GM12878 (cell line): Measurements from ENCODE around the gene HABP2. TPM values are rescaled to one million over a fixed set of nuclear protein-coding genes. Genes with fewer than 3 reads are reported as not detected.

Experiments
- ATAC-seq: fragments of 200-7000 bp; cut with Tn5 transposase; 3 replicates; pipeline ENCODE4 v1.9.1; 2020; ENCODE audit warnings: mild to moderate bottlenecking, moderate library complexity
- BruUV-seq: library from RNA; stranded (reverse); fragments of 400-500 nt; replicated peaks from 2 replicates; lab custom pipeline; 2021; lab: Mats Ljungman, UMichigan
- CTCF ChIA-PET: fragments of 300-600 bp; sonication (Branson Sonifier 250); formaldehyde crosslinking; extraction: SDS; loops from one replicate; lab custom pipeline; 2021; ENCODE audit warnings: inconsistent platforms; lab: Yijun Ruan, JAX
- POLR2A ChIA-PET: fragments of 350-600 bp; formaldehyde crosslinking; extraction: SDS; loops from one replicate; lab custom pipeline; 2021; ENCODE audit warnings: inconsistent platforms; lab: Charles Lee
- RAD21 ChIA-PET: fragments of 300-600 bp; sonication (Branson Sonifier 250); formaldehyde crosslinking; loops from one replicate; lab custom pipeline; 2023; ENCODE audit warnings: antibody characterized with exemption; ENCODE audit not compliant: unreplicated experiment; lab: Charles Lee
- SMC1A ChIA-PET: fragments of 300-600 bp; sonication (Branson Sonifier 250); formaldehyde crosslinking; loops from one replicate; lab custom pipeline; 2023; ENCODE audit not compliant: unreplicated experiment, uncharacterized antibody; lab: Charles Lee
- DNase-seq: peaks from one replicate; pipeline ENCODE4 v3.0.0-alpha.2; 2011; ENCODE audit warnings: low read depth, low spot score
- FAIRE-seq: peaks from 3 replicates; lab custom pipeline; 2011; peaks lifted over from hg19 to GRCh38; lab: Jason Lieb, UNC
- H2AFZ ChIP-seq: 2 replicates; pipeline ENCODE4 v1.6.0; 2011; ENCODE audit warnings: low read depth, low read length, control low read depth; ENCODE audit not compliant: control insufficient read depth
- H3K27ac ChIP-seq: 2 replicates; pipeline ENCODE4 v1.5.1; 2011; ENCODE audit warnings: control low read depth; ENCODE audit not compliant: control insufficient read depth, insufficient read depth
- H3K27me3 ChIP-seq, 2 experiments: replicated peaks in 1 of 2; 2 replicates each; pipeline versions ENCODE4 v1.6.0 to v1.6.1; 2011; ENCODE audit warnings: low read length in 1 of 2; ENCODE audit not compliant: control insufficient read depth in 2 of 2, insufficient read depth in 2 of 2
- H3K36me3 ChIP-seq, 2 experiments: 2 replicates each; pipeline ENCODE4 v1.5.1; 2011; ENCODE audit warnings: low read length in 1 of 2; ENCODE audit not compliant: control insufficient read depth in 2 of 2, insufficient read depth in 2 of 2
- H3K4me1 ChIP-seq: 2 replicates; pipeline ENCODE4 v1.6.1; 2011; ENCODE audit warnings: mild to moderate bottlenecking, low read length, moderate library complexity, mixed read lengths; ENCODE audit not compliant: control insufficient read depth, insufficient read depth
- H3K4me2 ChIP-seq: 2 replicates; pipeline ENCODE4 v1.6.0; 2011; ENCODE audit warnings: control low read depth; ENCODE audit not compliant: control insufficient read depth, insufficient read depth
- H3K4me3 ChIP-seq: fragments of 200-600 bp; sonication (generic); 2 replicates; pipeline ENCODE4 v1.5.1; 2016
- H3K79me2 ChIP-seq: 2 replicates; pipeline ENCODE4 v1.6.0; 2011; ENCODE audit warnings: low read length; ENCODE audit not compliant: control insufficient read depth, insufficient read depth
- H3K9ac ChIP-seq: 2 replicates; pipeline ENCODE4 v1.8.0; 2011; ENCODE audit warnings: low read length, control low read depth, mixed read lengths; ENCODE audit not compliant: control insufficient read depth, insufficient read depth
- H3K9me3 ChIP-seq: replicated peaks from 3 replicates; pipeline ENCODE4 v1.5.1; 2011; ENCODE audit warnings: mild to moderate bottlenecking, low read length; ENCODE audit not compliant: control insufficient read depth, insufficient read depth
- H4K20me1 ChIP-seq: 2 replicates; pipeline ENCODE4 v1.6.0; 2011; ENCODE audit not compliant: control insufficient read depth, insufficient read depth
- ATF2 ChIP-seq: IDR thresholded peaks from 2 replicates; pipeline ENCODE4 v1.6.1; 2012; ENCODE audit warnings: low read length, inconsistent platforms
- BHLHE40 ChIP-seq, 2 experiments: fragments of 450-650 bp in 1 of 2; IDR thresholded peaks; 2 replicates each; pipeline ENCODE4 v1.6.1; 2011 to 2017; ENCODE audit warnings: low read depth in 2 of 2, borderline replicate concordance in 1 of 2, improper control_type of control experiment in 1 of 2, low read length in 1 of 2, mild to moderate bottlenecking in 1 of 2
- E2F4 ChIP-seq: IDR thresholded peaks from 2 replicates; pipeline ENCODE4 v1.6.1; 2012; ENCODE audit warnings: low read depth, low read length, improper control_type of control experiment
- FOXK2 ChIP-seq: fragments of 450-650 bp; IDR thresholded peaks from 2 replicates; pipeline ENCODE4 v1.6.1; 2017; ENCODE audit warnings: mild to moderate bottlenecking, moderate library complexity
- IRF4 ChIP-seq: IDR thresholded peaks from 2 replicates; pipeline ENCODE4 v1.6.1; 2011; ENCODE audit warnings: low read depth, low read length
- MTA2 ChIP-seq: fragments of 450-650 bp; IDR thresholded peaks from 2 replicates; pipeline ENCODE4 v1.6.1; 2016; ENCODE audit warnings: low read depth, mild to moderate bottlenecking, moderate library complexity
- POLR2AphosphoS2 ChIP-seq: IDR thresholded peaks from 2 replicates; pipeline ENCODE4 v1.6.1; 2011; ENCODE audit warnings: low read depth, mild to moderate bottlenecking, low read length, improper control_type of control experiment, moderate library complexity
- RBBP5 ChIP-seq: fragments of 200-600 bp; sonication (generic); conservative IDR thresholded peaks from 2 replicates; pipeline ENCODE4 v1.6.1; 2016
- RCOR1 ChIP-seq: conservative IDR thresholded peaks from 2 replicates; pipeline ENCODE4 v1.6.1; 2012; ENCODE audit warnings: low read depth, low read length, improper control_type of control experiment
- SMC3 ChIP-seq: IDR thresholded peaks from 2 replicates; pipeline ENCODE4 v1.6.1; 2011; ENCODE audit warnings: low read length, improper control_type of control experiment, borderline replicate concordance
- TAF1 ChIP-seq: IDR thresholded peaks from 2 replicates; pipeline ENCODE4 v1.6.1; 2011; ENCODE audit warnings: mild to moderate bottlenecking, low read depth, low read length, borderline replicate concordance
- ZBED1 ChIP-seq: IDR thresholded peaks from 2 replicates; pipeline ENCODE4 v1.6.1; 2016; ENCODE audit warnings: borderline replicate concordance
- WGBS: methylation state at CpG from one replicate; pipeline ENCODE4 v1.1.6; 2016; ENCODE audit warnings: low lambda C conversion rate; ENCODE audit not compliant: insufficient replicate concordance, insufficient coverage; ENCODE audit errors: missing lambda C conversion rate; 5-methylcytosine and 5-hydroxymethylcytosine counted together
- in situ Hi-C: fragments of 300-500 bp; cut with MboI; formaldehyde crosslinking; loops from 9 replicates; pipeline ENCODE4 v1.14.3; 2018; ENCODE audit warnings: mixed read lengths
- intact Hi-C: fragments of 100-400 bp; cut with micrococcal nuclease; formaldehyde crosslinking; loops from one replicate; pipeline ENCODE4 v1.14.2; 2022; ENCODE audit not compliant: unreplicated experiment
- polyA plus RNA-seq, 11 experiments: library from polyadenylated mRNA; depleted of rRNA in 4 of 11; unstranded in 6 of 11; stranded (reverse) in 5 of 11; fragments of >200 nt; fragmentation: Nextera tagmentation in 4 of 11; fragmentation: Illumina TruSeq in 1 of 11; extraction: Ambion mirVana in 4 of 11; extraction: Trizol in 1 of 11; gene quantifications; 1 replicate in 1 of 11; 2 replicates in 10 of 11; pipeline versions ENCODE4 v1.2.1 to v1.2.3, GENCODE V29; 2011 to 2016; ENCODE audit warnings: inconsistent platforms in 2 of 11, missing spikeins in 2 of 11, low read depth in 1 of 11
- total RNA-seq, 4 experiments: library from RNA; depleted of rRNA in 3 of 4; stranded (reverse); fragments of >200 nt in 3 of 4; fragmentation: Illumina TruSeq in 1 of 4; extraction: Trizol in 1 of 4; gene quantifications; 2 replicates each; pipeline versions ENCODE4 v1.2.1 to v1.2.3, GENCODE V29; 2013 to 2021
- TF ChIP-seq, protein P1 (sequence below): fragments of 450-650 bp; conservative IDR thresholded peaks from 2 replicates; pipeline ENCODE4 v1.6.1; 2017; ENCODE audit warnings: mild to moderate bottlenecking, moderate library complexity
- TF ChIP-seq, protein P2 (sequence below): IDR thresholded peaks from 2 replicates; pipeline ENCODE4 v1.6.1; 2012; ENCODE audit warnings: mild to moderate bottlenecking, low read depth, low read length

Gene HABP2
- total and polyA plus RNA-seq, 10 of the 15 experiments (the other 5 are each of a cell fraction or from before 2014, with no cell fraction given): 0.13 TPM; not detected in 9

- ATAC-seq: no peak
Measured at GRCh38 chr10:113612154-113612553, 59.3 kb downstream of the HABP2 start.

More at GRCh38 chr10:113612154-113612553, 59.3 kb downstream of the HABP2 start:
- no peak overlapping the region for H3K4me2 ChIP-seq
- no peak overlapping the region for H3K27ac ChIP-seq
- POLR2A ChIA-PET: no interaction called here
- RAD21 ChIA-PET: no interaction called here
- FAIRE-seq (no peak), DNase-seq (no peak)
- H3K4me1 ChIP-seq: no peaks in the 10 kb centered on the region
- H3K79me2 ChIP-seq: no peaks in the 10 kb centered on the region
- TF ChIP-seq POLR2AphosphoS2: no peak
- no peak for TF ChIP-seq TAF1
- TF ChIP-seq BHLHE40 (IDR thresholded peaks at IDR 0.05; ENCODE audit: borderline replicate concordance in 1 of 2, low read depth in 2 of 2, low read length in 1 of 2): no peak
- no peak for TF ChIP-seq MTA2
- no peak for TF ChIP-seq RBBP5
- TF ChIP-seq ATF2: no peak
- TF ChIP-seq, protein P1, sequence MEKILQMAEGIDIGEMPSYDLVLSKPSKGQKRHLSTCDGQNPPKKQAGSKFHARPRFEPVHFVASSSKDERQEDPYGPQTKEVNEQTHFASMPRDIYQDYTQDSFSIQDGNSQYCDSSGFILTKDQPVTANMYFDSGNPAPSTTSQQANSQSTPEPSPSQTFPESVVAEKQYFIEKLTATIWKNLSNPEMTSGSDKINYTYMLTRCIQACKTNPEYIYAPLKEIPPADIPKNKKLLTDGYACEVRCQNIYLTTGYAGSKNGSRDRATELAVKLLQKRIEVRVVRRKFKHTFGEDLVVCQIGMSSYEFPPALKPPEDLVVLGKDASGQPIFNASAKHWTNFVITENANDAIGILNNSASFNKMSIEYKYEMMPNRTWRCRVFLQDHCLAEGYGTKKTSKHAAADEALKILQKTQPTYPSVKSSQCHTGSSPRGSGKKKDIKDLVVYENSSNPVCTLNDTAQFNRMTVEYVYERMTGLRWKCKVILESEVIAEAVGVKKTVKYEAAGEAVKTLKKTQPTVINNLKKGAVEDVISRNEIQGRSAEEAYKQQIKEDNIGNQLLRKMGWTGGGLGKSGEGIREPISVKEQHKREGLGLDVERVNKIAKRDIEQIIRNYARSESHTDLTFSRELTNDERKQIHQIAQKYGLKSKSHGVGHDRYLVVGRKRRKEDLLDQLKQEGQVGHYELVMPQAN: no peak
- no peak for TF ChIP-seq FOXK2
- no peak for TF ChIP-seq ZBED1
- TF ChIP-seq E2F4: no peak
- no peak for TF ChIP-seq SMC3
- no peak for TF ChIP-seq IRF4
- TF ChIP-seq RCOR1: no peak
- TF ChIP-seq, protein P2, sequence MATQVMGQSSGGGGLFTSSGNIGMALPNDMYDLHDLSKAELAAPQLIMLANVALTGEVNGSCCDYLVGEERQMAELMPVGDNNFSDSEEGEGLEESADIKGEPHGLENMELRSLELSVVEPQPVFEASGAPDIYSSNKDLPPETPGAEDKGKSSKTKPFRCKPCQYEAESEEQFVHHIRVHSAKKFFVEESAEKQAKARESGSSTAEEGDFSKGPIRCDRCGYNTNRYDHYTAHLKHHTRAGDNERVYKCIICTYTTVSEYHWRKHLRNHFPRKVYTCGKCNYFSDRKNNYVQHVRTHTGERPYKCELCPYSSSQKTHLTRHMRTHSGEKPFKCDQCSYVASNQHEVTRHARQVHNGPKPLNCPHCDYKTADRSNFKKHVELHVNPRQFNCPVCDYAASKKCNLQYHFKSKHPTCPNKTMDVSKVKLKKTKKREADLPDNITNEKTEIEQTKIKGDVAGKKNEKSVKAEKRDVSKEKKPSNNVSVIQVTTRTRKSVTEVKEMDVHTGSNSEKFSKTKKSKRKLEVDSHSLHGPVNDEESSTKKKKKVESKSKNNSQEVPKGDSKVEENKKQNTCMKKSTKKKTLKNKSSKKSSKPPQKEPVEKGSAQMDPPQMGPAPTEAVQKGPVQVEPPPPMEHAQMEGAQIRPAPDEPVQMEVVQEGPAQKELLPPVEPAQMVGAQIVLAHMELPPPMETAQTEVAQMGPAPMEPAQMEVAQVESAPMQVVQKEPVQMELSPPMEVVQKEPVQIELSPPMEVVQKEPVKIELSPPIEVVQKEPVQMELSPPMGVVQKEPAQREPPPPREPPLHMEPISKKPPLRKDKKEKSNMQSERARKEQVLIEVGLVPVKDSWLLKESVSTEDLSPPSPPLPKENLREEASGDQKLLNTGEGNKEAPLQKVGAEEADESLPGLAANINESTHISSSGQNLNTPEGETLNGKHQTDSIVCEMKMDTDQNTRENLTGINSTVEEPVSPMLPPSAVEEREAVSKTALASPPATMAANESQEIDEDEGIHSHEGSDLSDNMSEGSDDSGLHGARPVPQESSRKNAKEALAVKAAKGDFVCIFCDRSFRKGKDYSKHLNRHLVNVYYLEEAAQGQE: no peak
- no peak overlapping the region for H2AFZ ChIP-seq
- H4K20me1 ChIP-seq: no peaks in the 10 kb centered on the region
- CTCF ChIA-PET: no interaction called here
- intact Hi-C loops (no loop called here), in situ Hi-C loops (no loop called here)
- no peaks in the 10 kb centered on the region; a peak in 4 of 4 replicates for H3K27me3 ChIP-seq
- SMC1A ChIA-PET: no interaction called here
- 72% methylated on average over 3 of the region's 3 CpGs for WGBS
- no peaks in the 10 kb centered on the region for H3K9me3 ChIP-seq
- no peak overlapping the region for H3K9ac ChIP-seq
- no peak overlapping the region for H3K4me3 ChIP-seq
- H3K36me3 ChIP-seq: no peaks in the 10 kb centered on the region
- BruUV-seq: no TSS peak
